ENCODE data around the gene CEP128.

CEP128 gene

DNA sequence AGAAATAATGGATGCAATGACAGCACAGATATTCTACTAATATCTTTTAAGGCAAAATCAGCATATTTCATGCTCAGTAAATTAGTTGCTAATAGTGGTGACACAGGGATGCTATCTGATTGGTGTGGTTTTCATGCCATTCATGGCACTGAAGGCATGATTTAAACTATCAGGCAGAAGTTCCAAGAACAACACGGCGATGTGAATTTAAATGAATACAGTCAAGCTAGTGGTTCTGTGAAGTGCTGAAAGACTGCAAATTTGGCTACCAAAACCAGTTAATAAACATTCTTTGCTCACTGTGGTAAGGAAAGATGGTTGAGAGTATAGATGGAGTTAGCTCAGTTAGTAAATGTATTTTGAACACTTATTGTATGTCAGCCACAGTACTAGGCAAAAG lies 458.2 kb downstream of the CEP128 start:
- no peak for DNase-seq (ENCODE audit: low spot score)

GRCh38 chr14:80477388-80478160 lies 464.0 kb downstream of the CEP128 start:
- DNase-seq (ENCODE audit: low spot score), result no peak

DNA sequence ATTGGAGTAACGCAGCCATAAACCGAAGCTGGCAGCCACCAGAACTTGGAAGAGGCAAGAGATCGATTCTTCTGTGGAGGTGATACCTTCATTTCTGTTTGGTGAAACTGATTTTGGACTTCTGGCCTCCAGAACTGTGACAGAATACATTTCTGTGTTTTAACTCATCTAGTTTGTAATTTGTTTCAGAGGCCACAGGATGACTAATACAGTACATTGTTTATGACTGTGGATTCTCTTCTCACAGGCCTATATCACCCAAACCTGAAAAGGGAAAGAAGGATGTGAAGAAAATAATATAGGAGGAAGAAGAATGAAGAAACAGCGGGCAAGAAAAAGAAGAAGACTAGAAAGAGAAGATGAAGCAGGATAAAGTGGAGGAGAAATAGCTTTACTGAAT lies 466.5 kb downstream of the CEP128 start:
- DNase-seq (ENCODE audit: low spot score), result no peak

DNA sequence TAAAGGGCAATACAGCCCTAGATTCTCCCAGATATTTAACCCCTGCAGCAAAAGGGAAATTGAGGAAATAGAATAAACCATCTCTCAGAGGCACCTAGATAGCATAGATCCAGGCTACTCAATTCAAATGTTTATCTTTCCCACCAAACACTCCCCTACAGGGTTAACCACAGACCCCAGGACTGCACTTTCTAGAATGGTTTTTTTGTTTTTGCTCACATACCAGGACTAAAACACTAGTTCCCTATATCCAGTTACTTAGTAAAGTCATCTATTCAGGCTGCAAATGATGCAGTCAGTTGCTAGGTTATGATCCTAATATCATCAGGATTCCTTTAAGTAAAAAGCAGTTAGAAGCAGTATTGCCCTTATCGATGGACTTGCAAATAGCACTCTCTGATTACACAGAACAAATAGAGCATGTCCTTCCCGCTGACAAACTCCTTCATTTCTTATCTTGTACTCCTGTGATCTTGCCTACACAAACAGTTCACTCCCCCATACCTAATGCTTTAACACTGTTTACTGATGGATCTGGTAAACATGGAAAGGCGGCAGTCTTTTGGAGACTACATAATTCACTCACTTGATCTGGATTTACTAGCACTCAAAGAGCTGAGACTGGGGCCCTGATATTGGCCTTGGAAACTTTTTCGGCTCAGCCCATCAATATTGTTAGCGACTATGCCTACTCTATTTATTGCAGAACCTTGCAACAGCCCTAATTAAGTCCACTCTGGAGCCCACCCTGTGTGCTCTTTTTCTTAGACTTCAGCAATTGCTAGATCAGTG lies 473.0 kb downstream of the CEP128 start:
- no peak for DNase-seq (ENCODE audit: low spot score)

GRCh38 chr14:80465546-80466220 lies 475.9 kb downstream of the CEP128 start:
- DNase-seq (ENCODE audit: low spot score), result no peak

- no peak for DNase-seq (ENCODE audit: low spot score)
These were observed 476.9 kb downstream of the CEP128 start for GRCh38 chr14:80464531-80465149.

- no peak for DNase-seq (ENCODE audit: low spot score)
These were observed 485.3 kb downstream of the CEP128 start for GRCh38 chr14:80456209-80456608.

DNA sequence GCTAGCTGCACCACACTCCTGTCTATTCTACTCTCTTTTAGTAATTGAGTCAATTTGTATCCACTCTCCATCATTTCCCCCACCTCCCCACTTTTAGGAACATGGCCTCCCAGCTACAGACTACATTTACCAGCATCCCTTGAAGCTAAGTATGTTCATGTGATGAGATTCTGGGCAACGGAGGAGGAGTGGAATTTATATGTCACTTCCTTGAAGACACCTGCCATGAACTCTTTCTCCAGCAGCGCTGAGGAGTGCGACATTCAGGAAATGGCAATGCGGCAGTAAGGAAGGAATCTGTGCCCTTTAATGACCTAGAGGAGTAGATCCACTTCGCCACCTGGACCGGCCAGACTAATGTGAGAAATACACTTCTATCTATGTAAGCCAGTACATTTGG lies 486.5 kb downstream of the CEP128 start:
- DNase-seq (ENCODE audit: low spot score), result no peak

- no peak for DNase-seq (ENCODE audit: low spot score)
These were observed 493.3 kb downstream of the CEP128 start for GRCh38 chr14:80448267-80448666.

- DNase-seq (ENCODE audit: low spot score), result no peak
These were observed 494.1 kb downstream of the CEP128 start for GRCh38 chr14:80447392-80447791.
